Omental fat pad (tissue), 4 donors: ENCODE measurements around the gene JOSD2. TPM values are rescaled to one million over a fixed set of nuclear protein-coding genes. Genes with fewer than 3 reads are reported as not detected.
A peak's percentile ranks its signal among the peaks of the same experiment; 100 is the strongest.

Source experiments
- ATAC-seq: fragments of 150-250 bp; one replicate; pipeline ENCODE4 v1.9.1; 2016; ENCODE audit warnings: mild to moderate bottlenecking, moderate library complexity; ENCODE audit not compliant: low FRiP score
- DNase-seq: peaks from one replicate; pipeline ENCODE4 v3.0.0-alpha.2; 2019; ENCODE audit warnings: low spot score
- total RNA-seq, 4 donors: library from RNA; depleted of rRNA; stranded (reverse); fragments of >200 nt; gene quantifications; one replicate each; pipeline ENCODE4 v1.1.0, GENCODE V29; 2016
- TF ChIP-seq, protein P1 (sequence below), 3 donors: fragments of 450-650 bp; IDR thresholded peaks; one replicate each; pipeline ENCODE4 v1.5.1; 2016 to 2017; ENCODE audit warnings: antibody characterized with exemption in 3 of 3, mild to moderate bottlenecking in 3 of 3, moderate library complexity in 2 of 3

JOSD2 gene
- total RNA-seq, 4 donors from 2014 or later, result 20.4 to 32.0 (median 23.0) TPM

DNA sequence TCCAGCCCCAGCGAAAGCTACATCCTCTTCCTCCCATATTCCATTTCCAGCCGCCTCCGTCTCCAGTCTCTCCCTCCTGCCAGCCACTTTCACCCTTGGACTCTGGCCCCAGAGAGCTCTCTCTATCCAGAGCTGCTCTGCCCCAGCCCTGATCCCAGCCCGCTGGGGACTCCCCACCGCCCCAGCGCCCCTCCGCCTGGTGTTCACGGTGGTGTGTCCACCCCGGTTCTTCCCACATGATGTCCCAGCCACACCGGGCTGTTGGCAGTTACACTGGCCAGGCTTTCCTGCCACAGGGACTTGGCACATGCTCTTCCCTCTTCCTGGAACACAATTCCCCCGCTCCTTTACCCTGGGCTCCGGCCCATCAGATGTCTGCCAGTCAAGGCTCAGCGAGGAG, 46.0 kb downstream of the JOSD2 start:
- TF ChIP-seq, protein P1, sequence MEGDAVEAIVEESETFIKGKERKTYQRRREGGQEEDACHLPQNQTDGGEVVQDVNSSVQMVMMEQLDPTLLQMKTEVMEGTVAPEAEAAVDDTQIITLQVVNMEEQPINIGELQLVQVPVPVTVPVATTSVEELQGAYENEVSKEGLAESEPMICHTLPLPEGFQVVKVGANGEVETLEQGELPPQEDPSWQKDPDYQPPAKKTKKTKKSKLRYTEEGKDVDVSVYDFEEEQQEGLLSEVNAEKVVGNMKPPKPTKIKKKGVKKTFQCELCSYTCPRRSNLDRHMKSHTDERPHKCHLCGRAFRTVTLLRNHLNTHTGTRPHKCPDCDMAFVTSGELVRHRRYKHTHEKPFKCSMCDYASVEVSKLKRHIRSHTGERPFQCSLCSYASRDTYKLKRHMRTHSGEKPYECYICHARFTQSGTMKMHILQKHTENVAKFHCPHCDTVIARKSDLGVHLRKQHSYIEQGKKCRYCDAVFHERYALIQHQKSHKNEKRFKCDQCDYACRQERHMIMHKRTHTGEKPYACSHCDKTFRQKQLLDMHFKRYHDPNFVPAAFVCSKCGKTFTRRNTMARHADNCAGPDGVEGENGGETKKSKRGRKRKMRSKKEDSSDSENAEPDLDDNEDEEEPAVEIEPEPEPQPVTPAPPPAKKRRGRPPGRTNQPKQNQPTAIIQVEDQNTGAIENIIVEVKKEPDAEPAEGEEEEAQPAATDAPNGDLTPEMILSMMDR (IDR thresholded peaks at IDR 0.05), result no peak
- ATAC-seq, result no peak
- no peak for DNase-seq

DNA sequence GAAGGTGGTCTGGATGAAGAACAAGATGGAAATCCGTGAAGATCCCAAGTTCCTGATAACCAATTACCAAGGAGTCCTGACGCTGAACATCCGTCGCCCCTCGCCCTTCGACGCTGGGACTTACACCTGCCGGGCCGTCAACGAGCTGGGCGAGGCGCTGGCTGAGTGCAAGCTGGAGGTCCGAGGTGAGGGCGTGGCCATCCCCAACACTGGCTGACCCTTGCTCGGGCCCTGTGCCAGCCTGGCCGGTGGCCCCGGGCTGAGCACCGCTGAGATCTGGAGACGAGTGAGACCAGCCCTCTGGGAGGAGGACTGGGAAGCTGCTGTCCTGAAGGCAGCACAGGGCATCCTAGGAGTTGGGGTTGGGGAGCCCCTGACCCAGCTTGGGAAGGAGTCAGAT, 46.6 kb downstream of the JOSD2 start:
- no peak for ATAC-seq
- no peak for DNase-seq
- TF ChIP-seq, protein P1 (IDR thresholded peaks at IDR 0.05), result no peak

DNA sequence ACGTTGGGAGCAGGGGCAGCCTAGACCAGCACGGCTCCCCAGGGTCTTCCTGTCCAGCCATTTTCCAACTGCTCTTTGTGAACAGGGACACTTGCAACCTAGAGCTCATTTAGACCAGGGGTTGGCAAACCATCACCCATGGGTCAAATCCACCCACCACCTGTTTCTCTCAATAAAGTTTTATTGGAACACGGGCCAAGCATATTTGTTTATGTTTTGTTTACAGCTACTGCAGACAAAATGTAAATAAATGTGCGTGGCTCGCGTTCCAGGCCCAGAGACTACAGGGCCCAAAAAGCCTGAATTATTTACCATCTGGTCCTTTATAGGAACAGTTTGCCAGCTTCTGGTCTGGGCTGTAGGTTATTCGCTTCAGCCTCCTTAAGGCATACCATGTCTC, 48.0 kb downstream of the JOSD2 start:
- no peak for ATAC-seq
- DNase-seq, result no peak
- TF ChIP-seq, protein P1 (IDR thresholded peaks at IDR 0.05), result no peak

DNA sequence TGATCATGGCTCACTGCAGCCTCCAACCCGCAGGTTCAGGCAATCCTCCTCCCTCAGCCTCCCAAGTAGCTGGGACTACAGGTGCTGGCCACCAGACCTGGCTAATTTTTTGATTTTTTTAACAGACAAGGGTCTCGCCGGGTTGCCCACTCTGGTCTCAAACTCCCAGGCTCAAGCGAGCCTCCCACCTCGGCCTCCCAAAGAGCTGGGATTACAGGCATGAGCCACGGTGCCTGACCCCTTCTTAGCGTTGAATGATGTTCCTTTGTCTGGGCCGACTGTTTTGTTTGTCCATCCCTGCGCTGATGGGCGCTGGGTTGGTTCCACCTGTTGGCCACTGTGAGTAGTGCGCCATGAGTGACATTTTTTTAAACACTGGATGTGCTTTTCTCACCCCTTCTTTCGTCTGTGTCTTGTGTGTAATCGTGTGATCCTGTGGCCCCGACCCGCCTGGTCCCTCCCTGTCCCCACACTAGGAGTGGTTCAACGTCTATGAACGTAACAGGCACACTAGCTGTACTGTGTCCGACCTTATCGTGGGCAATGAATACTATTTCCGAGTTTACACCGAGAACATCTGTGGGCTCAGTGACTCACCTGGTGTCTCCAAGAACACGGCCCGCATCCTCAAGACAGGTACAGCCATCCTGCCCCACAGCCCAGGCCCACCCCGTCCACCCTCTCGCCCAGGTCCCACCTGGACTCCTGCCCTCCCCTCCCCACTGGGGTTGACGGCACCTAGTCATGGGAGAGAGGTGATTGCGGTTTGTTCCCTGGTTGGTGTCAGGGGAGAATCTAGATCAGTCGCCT, 49.7 kb downstream of the JOSD2 start:
- TF ChIP-seq, protein P1 (IDR thresholded peaks at IDR 0.05), result peak in 2 of 3 donors; percentile 36 to 46
- DNase-seq (no peak), ATAC-seq (peak; percentile 33)

DNA sequence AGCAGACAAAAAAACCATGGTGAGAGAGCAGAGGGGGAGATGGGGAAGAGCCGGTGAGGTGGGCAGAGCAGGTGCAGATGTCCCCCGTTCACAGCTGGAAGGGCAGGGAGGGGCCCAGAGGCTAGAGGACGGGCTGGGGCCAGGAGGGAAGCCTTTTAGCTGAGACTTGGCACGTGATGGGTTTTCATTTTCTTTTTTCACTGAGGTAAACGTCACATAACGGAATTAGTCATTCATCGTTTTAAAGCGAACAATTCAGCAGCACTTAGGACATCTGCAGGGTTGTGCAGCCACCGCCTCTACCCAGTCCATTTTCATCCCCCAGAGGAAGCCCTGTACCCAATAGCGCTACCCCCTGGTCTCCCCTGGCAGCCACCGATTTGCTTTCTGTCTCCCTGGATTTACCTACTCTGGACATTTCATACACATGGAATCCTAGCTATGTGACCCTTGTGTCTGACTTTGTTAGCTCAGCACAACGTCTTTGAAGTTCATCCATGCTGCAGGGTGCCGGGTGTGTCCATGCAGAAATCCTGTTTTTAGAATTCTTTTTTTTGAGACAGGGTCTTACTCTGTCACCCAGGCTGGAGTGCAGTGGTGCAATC, 50.7 kb downstream of the JOSD2 start:
- ATAC-seq, result no peak
- TF ChIP-seq, protein P1 (IDR thresholded peaks at IDR 0.05), result no peak
- no peak for DNase-seq

DNA sequence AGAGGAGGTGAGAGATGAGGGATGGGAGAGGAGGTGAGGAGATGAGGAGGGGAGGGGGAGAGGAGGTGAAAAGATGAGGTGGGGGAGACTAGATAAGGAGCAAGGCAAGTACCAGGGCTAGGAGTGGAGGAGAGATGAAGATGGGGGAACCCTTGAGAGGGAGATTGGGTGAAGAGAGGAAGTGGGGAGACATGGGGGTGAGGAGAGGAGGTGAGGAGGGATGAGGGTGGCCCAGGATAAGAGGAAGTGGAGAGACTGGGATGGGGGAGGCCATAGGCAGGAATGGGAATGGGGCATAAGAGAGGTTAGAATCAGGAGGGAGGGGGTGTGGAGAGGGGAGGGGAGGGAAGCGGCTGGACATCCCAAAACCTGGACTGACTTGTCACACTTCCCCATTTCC, 51.4 kb downstream of the JOSD2 start:
- TF ChIP-seq, protein P1 (IDR thresholded peaks at IDR 0.05), result no peak
- no peak for DNase-seq
- no peak for ATAC-seq

DNA sequence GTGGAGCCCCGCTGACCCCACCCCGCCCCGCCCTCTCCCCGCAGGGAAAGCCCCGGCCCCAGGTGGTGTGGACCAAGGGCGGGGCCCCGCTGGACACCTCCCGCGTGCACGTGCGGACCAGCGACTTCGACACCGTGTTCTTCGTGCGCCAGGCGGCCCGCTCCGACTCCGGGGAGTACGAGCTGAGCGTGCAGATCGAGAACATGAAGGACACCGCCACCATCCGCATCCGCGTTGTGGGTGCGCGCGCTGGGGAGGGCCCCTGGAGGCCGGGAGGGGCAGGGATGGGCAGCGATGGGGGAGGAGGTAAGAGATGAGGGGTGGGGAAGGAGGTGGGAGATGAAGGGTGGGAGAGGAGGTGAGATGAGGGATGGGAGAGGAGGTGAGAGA, 51.9 kb downstream of the JOSD2 start:
- TF ChIP-seq, protein P1 (IDR thresholded peaks at IDR 0.05), result no peak
- DNase-seq, result no peak
- no peak for ATAC-seq
